Gastroesophageal sphincter (tissue), 4 donors: ENCODE results near the gene GJC1. TPM values are rescaled to one million over a fixed set of nuclear protein-coding genes. Genes with fewer than 3 reads are reported as not detected.
"Not testable (repeated sequence)": the region's sequence is repeated elsewhere in the genome, so short reads cannot be mapped to it uniquely, and the experiment has no call there.

ENCODE experiments used
- ATAC-seq: fragments of 150-250 bp; one replicate; pipeline ENCODE4 v1.9.1; 2016; ENCODE audit warnings: mild to moderate bottlenecking, moderate library complexity
- H3K27ac ChIP-seq, 4 donors: fragments of 200-600 bp; sonication (generic) in 3 of 4; 1 replicate in 3 of 4; 2 replicates in 1 of 4; pipeline ENCODE4 v1.5.1; 2016 to 2019
- H3K27me3 ChIP-seq: fragments of 200-600 bp; sonication (generic); one replicate; pipeline ENCODE4 v1.5.1; 2019
- H3K36me3 ChIP-seq, 2 donors: fragments of 200-600 bp; sonication (generic); one replicate each; pipeline ENCODE4 v1.5.1; 2019; ENCODE audit warnings: control low read depth in 1 of 2
- H3K4me1 ChIP-seq, 3 donors: fragments of 200-600 bp; sonication (generic); 1 replicate in 2 of 3; 2 replicates in 1 of 3; pipeline ENCODE4 v1.5.1; 2016 to 2019; ENCODE audit warnings: control low read depth in 2 of 3
- H3K4me3 ChIP-seq, 2 donors: fragments of 200-600 bp; sonication (generic); one replicate each; pipeline ENCODE4 v1.5.1; 2019; ENCODE audit warnings: mild to moderate bottlenecking in 1 of 2, moderate library complexity in 1 of 2
- H3K9me3 ChIP-seq, 3 donors: fragments of 200-600 bp; sonication (generic); one replicate each; pipeline ENCODE4 v1.5.1; 2017 to 2019; ENCODE audit warnings: control low read depth in 2 of 3
- CTCF ChIP-seq, 4 experiments: fragments of 200-600 bp in 2 of 4; fragments of 450-650 bp in 2 of 4; sonication (generic) in 1 of 4; IDR thresholded peaks; one replicate each; pipeline ENCODE4 v1.5.1; 2017 to 2019; ENCODE audit warnings: antibody characterized with exemption in 4 of 4, mild to moderate bottlenecking in 2 of 4, moderate library complexity in 2 of 4
- EP300 ChIP-seq: sonication (generic); formaldehyde crosslinking; IDR thresholded peaks from one replicate; pipeline ENCODE4 v1.6.1; 2017; ENCODE audit warnings: antibody characterized with exemption, mild to moderate bottlenecking
- POLR2A ChIP-seq, 2 donors: fragments of 450-650 bp; IDR thresholded peaks; one replicate each; pipeline ENCODE4 v1.6.1; 2017; ENCODE audit warnings: antibody characterized with exemption in 2 of 2, mild to moderate bottlenecking in 2 of 2, moderate library complexity in 1 of 2
- POLR2AphosphoS5 ChIP-seq: sonication (generic); formaldehyde crosslinking; IDR thresholded peaks from one replicate; pipeline ENCODE4 v1.6.1; 2017; ENCODE audit warnings: antibody characterized with exemption
- WGBS, 2 donors: methylation state at CpG; one replicate each; pipeline ENCODE4 v1.1.5; 2018; ENCODE audit warnings: low coverage in 1 of 2; 5-methylcytosine and 5-hydroxymethylcytosine counted together
- total RNA-seq, 4 donors: library from RNA; depleted of rRNA; stranded (reverse); fragments of >200 nt; gene quantifications; one replicate each; pipeline ENCODE4 v1.1.0, GENCODE V29; 2016

The GJC1 gene
- total RNA-seq, 4 donors from 2014 or later = 28.2 to 78.3 (median 44.5) TPM

- Histone ChIP-seq H3K27ac (peak overlapping the region; percentile 75 to 98 (median 94)), H3K9me3 (no peaks in the 10 kb centered on the region), H3K4me3 (peak overlapping the region; percentile 78 to 86), H3K27me3 (peaks cover 49% of the 10 kb centered on the region), H3K36me3 (no peaks in the 10 kb centered on the region), H3K4me1 (peaks cover 0 to 60% (median 4%) of the 10 kb centered on the region in 3 donors)
- no peak for TF ChIP-seq EP300
- TF ChIP-seq POLR2AphosphoS5 = no peak
- no peak for TF ChIP-seq CTCF (IDR thresholded peaks at IDR 0.05)
- no peak for TF ChIP-seq POLR2A (IDR thresholded peaks at IDR 0.05)
- WGBS, 2 donors = 0 to 3% methylated on average over 15 to 19 of the region's 21 CpGs
- ATAC-seq = no peak
Observed at GRCh38 chr17:44828919-44829522, 1.1 kb downstream of the GJC1 start.

GRCh38 chr17:44827863-44828262 lies 2.2 kb downstream of the GJC1 start:
- 32 to 45% methylated on average over 1 of the region's 1 CpG for WGBS, 2 donors
- H3K36me3 ChIP-seq = no peaks in the 10 kb centered on the region
- H3K4me3 ChIP-seq = peak overlapping the region in 1 of 2 donors; percentile 86
- peak overlapping the region in 3 of 4 donors; percentile 93 to 98 (median 94) for H3K27ac ChIP-seq
- peaks cover 52% of the 10 kb centered on the region for H3K27me3 ChIP-seq
- H3K9me3 ChIP-seq = no peaks in the 10 kb centered on the region
- no peak for TF ChIP-seq POLR2AphosphoS5
- TF ChIP-seq EP300 = no peak
- TF ChIP-seq CTCF (IDR thresholded peaks at IDR 0.05) = no peak
- TF ChIP-seq POLR2A (IDR thresholded peaks at IDR 0.05) = no peak
- H3K4me1 ChIP-seq = peaks cover 0 to 61% (median 4%) of the 10 kb centered on the region in 3 donors
- ATAC-seq = no peak

GRCh38 chr17:44826123-44826790 lies 3.8 kb downstream of the GJC1 start:
- Histone ChIP-seq H3K4me1 (peaks cover 0 to 73% (median 4%) of the 10 kb centered on the region in 3 donors), H3K27ac (peak overlapping the region in 3 of 4 donors; percentile 19 to 93 (median 61)), H3K36me3 (no peaks in the 10 kb centered on the region), H3K27me3 (peaks cover 50% of the 10 kb centered on the region), H3K4me3 (no peak overlapping the region), H3K9me3 (no peaks in the 10 kb centered on the region)
- no peak for ATAC-seq
- no peak for TF ChIP-seq POLR2AphosphoS5
- TF ChIP-seq POLR2A (IDR thresholded peaks at IDR 0.05) = no peak
- no peak for TF ChIP-seq CTCF (IDR thresholded peaks at IDR 0.05)
- TF ChIP-seq EP300 = no peak
- 55 to 62% methylated on average over 6 to 9 of the region's 15 CpGs for WGBS, 2 donors

GRCh38 chr17:44825236-44825635 lies 4.9 kb downstream of the GJC1 start:
- Histone ChIP-seq H3K27ac (peak overlapping the region in 1 of 4 donors; percentile 61), H3K27me3 (peaks cover 41% of the 10 kb centered on the region), H3K4me1 (peaks cover 0 to 73% (median 4%) of the 10 kb centered on the region in 3 donors)
- 89 to 93% methylated on average over 3 to 7 of the region's 9 CpGs for WGBS, 2 donors
- H3K4me3 ChIP-seq, ATAC-seq, H3K36me3 ChIP-seq, H3K9me3 ChIP-seq: not testable (repeated sequence)

GRCh38 chr17:44820631-44821212 lies 9.4 kb downstream of the GJC1 start:
- peaks cover 0 to 38% (median 3%) of the 10 kb centered on the region in 3 donors for H3K4me1 ChIP-seq
- no peak overlapping the region for H3K4me3 ChIP-seq
- TF ChIP-seq POLR2A (IDR thresholded peaks at IDR 0.05) = no peak
- peak; percentile 73 for TF ChIP-seq POLR2AphosphoS5
- WGBS, 2 donors = 25% methylated on average over 7 of the region's 7 CpGs
- peak; percentile 55 for ATAC-seq
- no peaks in the 10 kb centered on the region for H3K36me3 ChIP-seq
- H3K27me3 ChIP-seq = peaks cover 9% of the 10 kb centered on the region
- no peaks in the 10 kb centered on the region for H3K9me3 ChIP-seq
- peak overlapping the region in 3 of 4 donors; percentile 67 to 71 (median 69) for H3K27ac ChIP-seq

GRCh38 chr17:44818508-44818907 lies 11.6 kb downstream of the GJC1 start:
- Histone ChIP-seq H3K4me1 (peaks cover 0 to 31% (median 3%) of the 10 kb centered on the region in 3 donors), H3K27ac (peak overlapping the region in 1 of 4 donors; percentile 41)
- not testable (repeated sequence) for H3K9me3 ChIP-seq, H3K27me3 ChIP-seq, H3K36me3 ChIP-seq, H3K4me3 ChIP-seq, ATAC-seq
- 91% methylated on average over 4 of the region's 6 CpGs for WGBS, 2 donors
